Measurements from ENCODE around the gene SLC41A3.
A peak's percentile ranks its signal among the peaks of the same experiment; 100 is the strongest.
"Not testable (repeated sequence)": the region's sequence is repeated elsewhere in the genome, so short reads cannot be mapped to it uniquely, and the experiment has no call there.

- TF ChIP-seq CTCF (IDR thresholded peaks at IDR 0.05): peak; percentile 53 to 75 (median 62)
- TF ChIP-seq POLR2A, EP300, POLR2AphosphoS5 (IDR thresholded peaks at IDR 0.05): not testable (repeated sequence)
Observed at GRCh38 chr3:125971997-125972944, 111.7 kb downstream of the SLC41A3 start.
